PC-9 (cell line): Measurements from ENCODE around the gene LHFPL2. TPM values are rescaled to one million over a fixed set of nuclear protein-coding genes. Genes with fewer than 3 reads are reported as not detected.

ENCODE experiments used
- BruUV-seq: library from RNA; stranded (reverse); fragments of 400-500 nt; replicated peaks from 2 replicates; lab custom pipeline; 2021; lab: Mats Ljungman, UMichigan
- CTCF ChIA-PET: fragments of 300-600 bp; sonication (Branson Sonifier 250); formaldehyde crosslinking; loops from one replicate; lab custom pipeline; 2022; ENCODE audit warnings: antibody characterized with exemption; lab: Charles Lee
- POLR2A ChIA-PET: fragments of 300-600 bp; sonication (Branson Sonifier 250); formaldehyde crosslinking; loops from one replicate; lab custom pipeline; 2022; ENCODE audit warnings: antibody characterized with exemption; ENCODE audit not compliant: unreplicated experiment; lab: Charles Lee
- DNase-seq, 2 experiments: peaks; one replicate each; pipeline versions ENCODE4 v3.0.0 to v3.0.0-alpha.2; 2015 to 2022; ENCODE audit warnings: mixed read lengths in 1 of 2
- H2AFZ ChIP-seq: fragments of 200-600 bp; sonication (generic); 2 replicates; pipeline ENCODE4 v1.8.1; 2017; ENCODE audit warnings: antibody characterized with exemption
- H3F3A ChIP-seq: fragments of 200-600 bp; sonication (generic); 2 replicates; pipeline ENCODE4 v1.8.1; 2017; ENCODE audit warnings: antibody characterized with exemption, mild to moderate bottlenecking, low read depth; ENCODE audit not compliant: insufficient read depth
- H3K27ac ChIP-seq: fragments of 200-600 bp; sonication (generic); 2 replicates; pipeline ENCODE4 v1.6.1; 2016; ENCODE audit warnings: mixed run types
- H3K27me3 ChIP-seq: fragments of 200-600 bp; sonication (generic); 2 replicates; pipeline ENCODE4 v1.6.1; 2016; ENCODE audit warnings: low read depth, mixed run types; ENCODE audit not compliant: insufficient read depth
- H3K36me3 ChIP-seq: fragments of 200-600 bp; sonication (generic); 2 replicates; pipeline ENCODE4 v1.6.1; 2016; ENCODE audit warnings: low read depth, mixed run types
- H3K4me1 ChIP-seq: fragments of 200-600 bp; sonication (generic); replicated peaks from 2 replicates; pipeline ENCODE4 v1.6.1; 2016; ENCODE audit warnings: mixed run types; ENCODE audit not compliant: insufficient read depth
- H3K4me2 ChIP-seq: fragments of 200-600 bp; sonication (generic); 2 replicates; pipeline ENCODE4 v1.6.1; 2017; ENCODE audit warnings: mixed run types
- H3K4me3 ChIP-seq: fragments of 200-600 bp; sonication (generic); 2 replicates; pipeline ENCODE4 v1.6.1; 2016; ENCODE audit warnings: mixed run types
- H3K79me2 ChIP-seq: fragments of 200-600 bp; sonication (generic); 2 replicates; pipeline ENCODE4 v1.6.1; 2017; ENCODE audit warnings: low read depth, mixed run types
- H3K9me2 ChIP-seq: fragments of 200-600 bp; sonication (generic); 2 replicates; pipeline ENCODE4 v1.8.1; 2017; ENCODE audit warnings: mild to moderate bottlenecking; ENCODE audit not compliant: insufficient read depth
- H3K9me3 ChIP-seq: fragments of 200-600 bp; sonication (generic); 2 replicates; pipeline ENCODE4 v1.8.1; 2016; ENCODE audit warnings: low read depth; ENCODE audit not compliant: insufficient read depth
- H4K20me1 ChIP-seq: fragments of 200-600 bp; sonication (generic); 2 replicates; pipeline ENCODE4 v1.8.1; 2017; ENCODE audit not compliant: insufficient read depth
- CTCF ChIP-seq: fragments of 200-600 bp; sonication (generic); conservative IDR thresholded peaks from 2 replicates; pipeline ENCODE4 v1.6.1; 2017; ENCODE audit warnings: mixed run types, antibody characterized with exemption, mild to moderate bottlenecking, moderate library complexity
- EZH2 ChIP-seq: fragments of 200-600 bp; sonication (generic); IDR thresholded peaks from 2 replicates; pipeline ENCODE4 v1.8.0; 2017; ENCODE audit warnings: antibody characterized with exemption, low read depth
- intact Hi-C: fragments of 100-400 bp; cut with micrococcal nuclease; formaldehyde crosslinking; loops from one replicate; pipeline ENCODE4 v1.10.0; 2022; ENCODE audit not compliant: unreplicated experiment
- total RNA-seq: library from RNA; stranded (reverse); gene quantifications from 2 replicates; pipeline ENCODE4 v1.2.3, GENCODE V29; 2021

Gene LHFPL2
- total RNA-seq, 1 experiment from 2014 or later, result 10.1 TPM

GRCh38 chr5:78592735-78593386, 55.7 kb downstream of the LHFPL2 start:
- peaks cover 61% of the 10 kb centered on the region for H3K79me2 ChIP-seq
- peaks cover 46% of the 10 kb centered on the region for H3F3A ChIP-seq
- CTCF ChIA-PET, result no interaction called here
- H2AFZ ChIP-seq, result no peak overlapping the region
- H3K9me3 ChIP-seq, result no peaks in the 10 kb centered on the region
- peaks cover 81% of the 10 kb centered on the region for H3K4me1 ChIP-seq
- no peaks in the 10 kb centered on the region for H3K27me3 ChIP-seq
- TF ChIP-seq EZH2, result no peak
- TF ChIP-seq CTCF, result no peak
- H3K4me2 ChIP-seq, result peak overlapping the region; percentile 50
- POLR2A ChIA-PET, result no interaction called here
- no peaks in the 10 kb centered on the region for H3K9me2 ChIP-seq
- no peaks in the 10 kb centered on the region for H4K20me1 ChIP-seq
- H3K27ac ChIP-seq, result peak overlapping the region; percentile 95
- no peak overlapping the region for H3K4me3 ChIP-seq
- no TSS peak for BruUV-seq
- 0 out of 2 replicates have a peak, but pooled peaks cover 7% of the 10 kb centered on the region for H3K36me3 ChIP-seq
- intact Hi-C loops, result loop anchor here (10.0 kb wide), 1 partner anchor 88 kb away; no protein-coding TSS in a partner anchor
- DNase-seq, result no peak

- Histone ChIP-seq H2AFZ (no peak overlapping the region), H3K9me2 (no peaks in the 10 kb centered on the region), H3K4me3 (no peak overlapping the region), H4K20me1 (no peaks in the 10 kb centered on the region), H3K79me2 (peaks cover 66% of the 10 kb centered on the region), H3K36me3 (0 out of 2 replicates have a peak, but pooled peaks cover 11% of the 10 kb centered on the region), H3K4me1 (peaks cover 81% of the 10 kb centered on the region), H3K27ac (peak overlapping the region; percentile 95), H3K27me3 (no peaks in the 10 kb centered on the region), H3F3A (peaks cover 44% of the 10 kb centered on the region), H3K4me2 (peak overlapping the region; percentile 70), H3K9me3 (no peaks in the 10 kb centered on the region)
- intact Hi-C loops, result loop anchor here (10.0 kb wide), 1 partner anchor 87 kb away; no protein-coding TSS in a partner anchor
- TF ChIP-seq CTCF, result no peak
- no peak for TF ChIP-seq EZH2
- no peak for DNase-seq
- BruUV-seq, result no TSS peak
- CTCF ChIA-PET, result no interaction called here
- POLR2A ChIA-PET, result no interaction called here
These were observed 56.4 kb downstream of the LHFPL2 start for GRCh38 chr5:78591972-78592700.

GRCh38 chr5:78591138-78591612, 57.4 kb downstream of the LHFPL2 start:
- peak in 1 of 2 experiments; percentile 96 for DNase-seq
- CTCF ChIA-PET, result no interaction called here
- H2AFZ ChIP-seq, result no peak overlapping the region
- H3K27me3 ChIP-seq, result no peaks in the 10 kb centered on the region
- 0 out of 2 replicates have a peak, but pooled peaks cover 11% of the 10 kb centered on the region for H3K36me3 ChIP-seq
- TF ChIP-seq EZH2, result no peak
- no peak for TF ChIP-seq CTCF
- H3F3A ChIP-seq, result peaks cover 50% of the 10 kb centered on the region
- peaks cover 81% of the 10 kb centered on the region for H3K4me1 ChIP-seq
- no peaks in the 10 kb centered on the region for H4K20me1 ChIP-seq
- H3K9me2 ChIP-seq, result no peaks in the 10 kb centered on the region
- BruUV-seq, result no TSS peak
- POLR2A ChIA-PET, result no interaction called here
- H3K79me2 ChIP-seq, result peaks cover 57% of the 10 kb centered on the region
- peak overlapping the region; percentile 95 for H3K27ac ChIP-seq
- no peaks in the 10 kb centered on the region for H3K9me3 ChIP-seq
- intact Hi-C loops, result loop anchor here (10.0 kb wide), 1 partner anchor 86 kb away; no protein-coding TSS in a partner anchor
- H3K4me3 ChIP-seq, result peak overlapping the region; percentile 20; the same call in 1 of the 2 replicates
- H3K4me2 ChIP-seq, result peak overlapping the region; percentile 70
